ENCODE measurements around the gene MAJIN.

MAJIN gene

GRCh38 chr11:64905516-64906313 is 66.2 kb downstream of the MAJIN start:
- TF ChIP-seq, protein P1, sequence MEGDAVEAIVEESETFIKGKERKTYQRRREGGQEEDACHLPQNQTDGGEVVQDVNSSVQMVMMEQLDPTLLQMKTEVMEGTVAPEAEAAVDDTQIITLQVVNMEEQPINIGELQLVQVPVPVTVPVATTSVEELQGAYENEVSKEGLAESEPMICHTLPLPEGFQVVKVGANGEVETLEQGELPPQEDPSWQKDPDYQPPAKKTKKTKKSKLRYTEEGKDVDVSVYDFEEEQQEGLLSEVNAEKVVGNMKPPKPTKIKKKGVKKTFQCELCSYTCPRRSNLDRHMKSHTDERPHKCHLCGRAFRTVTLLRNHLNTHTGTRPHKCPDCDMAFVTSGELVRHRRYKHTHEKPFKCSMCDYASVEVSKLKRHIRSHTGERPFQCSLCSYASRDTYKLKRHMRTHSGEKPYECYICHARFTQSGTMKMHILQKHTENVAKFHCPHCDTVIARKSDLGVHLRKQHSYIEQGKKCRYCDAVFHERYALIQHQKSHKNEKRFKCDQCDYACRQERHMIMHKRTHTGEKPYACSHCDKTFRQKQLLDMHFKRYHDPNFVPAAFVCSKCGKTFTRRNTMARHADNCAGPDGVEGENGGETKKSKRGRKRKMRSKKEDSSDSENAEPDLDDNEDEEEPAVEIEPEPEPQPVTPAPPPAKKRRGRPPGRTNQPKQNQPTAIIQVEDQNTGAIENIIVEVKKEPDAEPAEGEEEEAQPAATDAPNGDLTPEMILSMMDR (IDR thresholded peaks at IDR 0.05; ENCODE audit: borderline replicate concordance, insufficient read depth, low read depth, low read length): no peak
- H3K4me3 ChIP-seq (ENCODE audit: low read depth, low read length): no peak overlapping the region

- TF ChIP-seq, protein P1 (IDR thresholded peaks at IDR 0.05; ENCODE audit: borderline replicate concordance, insufficient read depth, low read depth, low read length): no peak
- no peak overlapping the region for H3K4me3 ChIP-seq (ENCODE audit: low read depth, low read length)
These were observed 68.5 kb downstream of the MAJIN start for GRCh38 chr11:64903291-64903833.

- no peak overlapping the region for H3K4me3 ChIP-seq (ENCODE audit: low read depth, low read length)
- TF ChIP-seq, protein P1 (IDR thresholded peaks at IDR 0.05; ENCODE audit: borderline replicate concordance, insufficient read depth, low read depth, low read length): no peak
These were observed 69.6 kb downstream of the MAJIN start for GRCh38 chr11:64902102-64902900.

GRCh38 chr11:64900774-64901173 is 71.1 kb downstream of the MAJIN start:
- H3K4me3 ChIP-seq (ENCODE audit: low read depth, low read length): no peak overlapping the region
- TF ChIP-seq, protein P1 (IDR thresholded peaks at IDR 0.05; ENCODE audit: borderline replicate concordance, insufficient read depth, low read depth, low read length): no peak

- H3K4me3 ChIP-seq (ENCODE audit: low read depth, low read length): no peak overlapping the region
- TF ChIP-seq, protein P1 (IDR thresholded peaks at IDR 0.05; ENCODE audit: borderline replicate concordance, insufficient read depth, low read depth, low read length): no peak
These were observed 71.6 kb downstream of the MAJIN start for GRCh38 chr11:64900263-64900678.

DNA sequence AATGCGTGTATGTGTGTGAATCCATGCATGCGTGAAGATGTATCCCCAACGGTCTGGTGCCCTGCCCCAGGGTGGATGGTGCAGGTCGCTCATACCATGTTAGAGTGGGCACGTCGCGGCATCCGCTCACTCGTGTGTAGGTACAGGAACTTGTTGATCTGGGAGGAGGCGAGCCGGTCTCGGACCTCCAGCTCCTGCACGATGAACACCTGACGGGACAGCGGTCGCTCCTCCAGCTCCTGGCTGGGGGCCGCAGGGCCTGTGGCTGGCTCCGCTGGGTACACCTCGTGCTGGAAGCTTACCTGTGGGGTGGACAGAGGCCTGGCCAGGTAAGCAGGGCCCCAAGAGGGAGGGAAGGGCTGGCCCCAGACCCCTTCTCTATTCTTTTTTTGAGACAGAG is 73.4 kb downstream of the MAJIN start:
- TF ChIP-seq, protein P1 (IDR thresholded peaks at IDR 0.05; ENCODE audit: borderline replicate concordance, insufficient read depth, low read depth, low read length): no peak
- no peak overlapping the region for H3K4me3 ChIP-seq (ENCODE audit: low read depth, low read length)
